GM23248 (cell line): ENCODE data around the gene NUB1.

Experiments
- EZH2 ChIP-seq: fragments of 200-600 bp; sonication (generic); IDR thresholded peaks from 2 replicates; pipeline ENCODE4 v1.6.1; 2018; ENCODE audit warnings: antibody characterized with exemption, mild to moderate bottlenecking; ENCODE audit not compliant: insufficient read depth, poor library complexity, severe bottlenecking
- EZH2phosphoT487 ChIP-seq: fragments of 200-600 bp; sonication (generic); IDR thresholded peaks from 2 replicates; pipeline ENCODE4 v1.6.1; 2018; ENCODE audit warnings: antibody characterized with exemption, moderate library complexity, mild to moderate bottlenecking, low read depth; ENCODE audit not compliant: insufficient read depth

GRCh38 chr7:151381098-151381347 is 39.4 kb downstream of the NUB1 start:
- TF ChIP-seq EZH2 (no peak), EZH2phosphoT487 (no peak)
